NCI-H146 treated with DMSO at 0.1 percent for 48 hours (cell line): Measurements from ENCODE around the gene RBM47.

Experiments
- DNase-seq: peaks from one replicate; lab custom pipeline; 2025; ENCODE audit not compliant: unreplicated experiment; lab: John Stamatoyannopoulos, UW

RBM47 gene

DNA sequence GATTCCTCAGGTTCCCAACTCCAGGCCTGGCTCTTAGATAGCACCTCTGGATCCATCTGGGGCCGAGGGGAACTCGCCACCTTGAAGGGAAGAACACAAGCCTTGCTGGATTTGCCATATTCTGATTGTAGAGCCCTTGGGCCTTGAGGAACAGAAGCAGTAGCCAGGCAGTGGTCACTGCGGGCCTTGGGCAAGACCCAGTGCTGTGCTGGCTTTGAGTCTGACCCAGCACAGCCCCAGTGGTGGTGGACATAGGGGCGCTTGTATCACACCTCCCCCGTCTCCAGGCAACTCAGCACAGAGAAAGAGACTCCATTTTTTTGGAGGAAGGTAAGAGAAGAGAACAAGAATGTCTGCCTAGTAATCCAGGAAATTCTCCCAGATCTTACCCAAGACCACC, 249.0 kb downstream of the RBM47 start:
- DNase-seq = no peak

- no peak for DNase-seq
Measured at GRCh38 chr4:40379248-40379647, 250.4 kb downstream of the RBM47 start.

- DNase-seq = no peak
Measured at GRCh38 chr4:40378619-40379018, 251.0 kb downstream of the RBM47 start.

DNA sequence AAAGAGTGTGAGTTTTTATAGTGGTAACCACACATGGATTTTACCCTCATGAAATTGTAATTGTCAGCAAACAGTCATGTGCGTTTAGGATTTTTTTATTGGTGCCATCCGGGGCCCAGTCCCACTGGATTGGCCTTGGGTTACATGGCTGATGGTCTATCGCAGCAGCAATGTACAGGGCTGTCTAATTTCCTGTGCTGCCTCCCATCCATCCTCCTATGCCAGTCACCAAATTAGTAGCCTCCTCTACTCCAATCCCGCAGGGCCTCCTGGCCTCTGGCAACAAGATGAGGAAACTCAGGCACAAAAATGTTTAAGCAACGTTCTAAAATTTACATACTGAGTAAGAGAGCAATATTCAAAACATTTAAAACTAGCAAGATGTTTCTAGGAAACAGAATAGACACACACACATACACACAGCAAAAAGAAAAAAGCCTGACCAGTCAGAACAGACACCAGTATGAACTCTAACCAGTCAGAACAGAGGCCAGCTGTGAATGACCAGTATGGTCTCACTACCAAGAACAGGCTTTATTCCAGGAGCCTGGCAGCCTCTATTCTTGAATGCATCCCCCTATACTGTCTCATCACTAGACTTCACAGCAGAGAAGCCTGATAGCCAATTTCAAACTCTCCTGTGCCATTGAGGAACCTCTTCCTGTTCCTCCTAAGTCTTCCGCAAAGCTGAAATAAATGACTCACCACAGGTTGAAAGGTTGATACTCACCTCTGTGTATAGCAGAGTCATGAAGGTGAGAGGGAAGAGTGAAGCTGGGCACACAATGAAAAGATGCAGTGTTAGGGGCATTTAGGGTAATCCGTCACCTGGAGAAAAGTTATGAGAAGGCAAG, 251.9 kb downstream of the RBM47 start:
- DNase-seq = no peak

- DNase-seq = no peak
Measured at GRCh38 chr4:40375620-40376019, 254.0 kb downstream of the RBM47 start.

DNA sequence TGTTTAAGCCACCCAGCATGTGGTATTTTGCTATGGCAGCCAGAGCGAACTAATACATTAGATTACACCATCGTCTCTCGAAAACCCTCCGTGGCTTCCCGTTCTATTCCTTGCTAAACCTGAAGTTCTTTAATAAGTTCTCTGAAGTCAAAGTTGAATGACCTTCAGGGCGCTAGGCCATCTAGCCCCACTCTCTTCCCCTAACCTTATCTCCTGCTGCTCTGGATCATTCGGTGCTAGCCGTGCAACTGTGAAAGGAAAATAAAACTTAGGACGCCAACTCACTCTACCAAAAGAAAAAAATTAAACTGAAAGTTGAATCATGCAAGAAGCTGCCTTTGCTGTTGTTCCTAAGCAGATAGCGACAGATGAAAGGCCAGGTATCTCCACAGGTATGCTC, 254.6 kb downstream of the RBM47 start:
- no peak for DNase-seq

- no peak for DNase-seq
Measured at GRCh38 chr4:40373636-40374035, 256.0 kb downstream of the RBM47 start.
